GM18858 (cell line): ENCODE measurements around the gene HNRNPUL1.
"Not testable (repeated sequence)": the region's sequence is repeated elsewhere in the genome, so short reads cannot be mapped to it uniquely, and the experiment has no call there.

ENCODE experiments used
- ATAC-seq: cut with Tn5 transposase; IDR thresholded peaks from one replicate; pipeline ENCODE4 v1.9.1; 2021; ENCODE audit not compliant: unreplicated experiment

Gene HNRNPUL1

GRCh38 chr19:41273076-41273475 is 8.9 kb downstream of the HNRNPUL1 start:
- no peak for ATAC-seq

DNA sequence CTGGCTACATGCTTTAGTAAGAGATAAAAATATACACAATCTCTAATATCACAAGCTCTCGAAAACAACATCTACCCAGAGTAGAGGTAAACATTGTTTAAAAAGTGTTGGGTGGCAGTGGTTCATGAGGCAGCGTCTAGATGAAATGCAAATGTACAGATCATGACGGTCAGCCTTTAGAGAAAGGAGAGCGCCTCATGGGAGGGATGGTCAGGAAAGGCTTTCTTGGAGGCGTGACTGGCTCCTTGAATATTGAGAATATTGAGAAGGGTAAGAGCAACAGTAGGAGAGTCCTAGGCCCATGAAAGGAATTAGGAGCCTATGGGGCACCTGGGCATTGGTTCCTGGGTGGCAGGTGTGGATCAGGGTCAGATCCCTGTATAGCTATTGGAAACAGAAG is 10.6 kb downstream of the HNRNPUL1 start:
- no peak for ATAC-seq

GRCh38 chr19:41276231-41276630 is 12.1 kb downstream of the HNRNPUL1 start:
- ATAC-seq: no peak

DNA sequence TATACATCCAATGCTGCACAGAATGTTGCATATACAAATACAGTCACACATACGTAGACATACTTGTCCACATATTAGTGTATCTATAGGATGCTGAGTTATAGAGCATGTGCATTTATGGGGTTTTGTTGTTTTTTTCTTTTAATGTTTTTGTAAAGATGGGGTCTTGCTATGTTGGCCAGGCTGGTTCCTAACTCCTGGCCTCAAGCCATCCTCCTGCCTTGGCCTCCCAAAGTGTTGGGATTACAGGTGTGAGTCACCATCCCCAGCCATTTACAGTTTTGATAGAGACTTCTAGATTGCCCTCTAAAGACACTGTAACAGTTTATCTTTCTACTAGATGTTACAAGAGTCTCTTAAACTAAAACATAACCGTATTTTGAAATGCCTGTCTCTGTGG is 14.3 kb downstream of the HNRNPUL1 start:
- ATAC-seq: no peak

GRCh38 chr19:41288673-41289530 is 24.7 kb downstream of the HNRNPUL1 start:
- ATAC-seq: no peak

- ATAC-seq: not testable (repeated sequence)
These were observed 25.6 kb downstream of the HNRNPUL1 start for GRCh38 chr19:41289814-41290213.

- no peak for ATAC-seq
These were observed 30.2 kb downstream of the HNRNPUL1 start for GRCh38 chr19:41294393-41294792.

DNA sequence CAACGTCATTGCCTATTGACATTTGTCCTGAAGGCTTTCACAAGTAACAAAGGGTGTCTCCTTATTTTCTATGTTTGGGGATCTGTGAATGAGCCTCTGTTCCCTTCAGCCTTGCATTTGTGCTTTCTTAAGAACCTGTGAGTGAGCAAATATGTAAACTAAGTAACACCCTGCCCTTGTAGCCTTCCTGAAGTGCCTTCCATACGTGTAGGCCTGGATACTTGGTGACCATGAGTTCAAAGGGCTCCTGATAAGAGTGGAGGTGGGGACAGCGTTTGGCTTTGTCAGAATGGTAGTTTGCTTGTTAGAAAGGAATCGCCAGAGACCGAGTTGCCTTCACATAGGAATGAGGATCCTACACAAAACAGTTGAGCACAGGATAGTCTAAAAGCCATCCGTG is 31.3 kb downstream of the HNRNPUL1 start:
- ATAC-seq: no peak

DNA sequence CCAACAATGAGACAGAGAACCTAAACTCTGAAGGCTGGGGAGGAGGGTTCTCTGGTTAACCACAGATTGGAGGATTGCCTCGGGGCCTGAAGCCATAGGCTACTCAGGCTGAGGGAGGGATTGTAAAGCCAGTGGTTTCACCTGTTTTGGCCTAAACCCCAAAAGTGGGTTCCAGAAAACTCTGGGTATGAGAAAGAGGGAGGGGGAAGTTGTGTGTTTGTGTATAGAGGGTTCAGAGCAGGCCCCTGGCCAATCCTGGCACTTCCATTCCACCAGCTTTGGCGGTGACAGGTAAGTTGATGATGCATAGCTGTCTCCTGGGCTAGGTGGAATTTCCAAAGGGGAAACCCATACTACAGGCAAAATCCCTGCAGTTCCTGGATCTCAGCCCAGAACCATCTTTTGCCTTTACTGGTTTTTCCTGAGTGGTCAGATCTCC is 32.3 kb downstream of the HNRNPUL1 start:
- ATAC-seq: no peak

DNA sequence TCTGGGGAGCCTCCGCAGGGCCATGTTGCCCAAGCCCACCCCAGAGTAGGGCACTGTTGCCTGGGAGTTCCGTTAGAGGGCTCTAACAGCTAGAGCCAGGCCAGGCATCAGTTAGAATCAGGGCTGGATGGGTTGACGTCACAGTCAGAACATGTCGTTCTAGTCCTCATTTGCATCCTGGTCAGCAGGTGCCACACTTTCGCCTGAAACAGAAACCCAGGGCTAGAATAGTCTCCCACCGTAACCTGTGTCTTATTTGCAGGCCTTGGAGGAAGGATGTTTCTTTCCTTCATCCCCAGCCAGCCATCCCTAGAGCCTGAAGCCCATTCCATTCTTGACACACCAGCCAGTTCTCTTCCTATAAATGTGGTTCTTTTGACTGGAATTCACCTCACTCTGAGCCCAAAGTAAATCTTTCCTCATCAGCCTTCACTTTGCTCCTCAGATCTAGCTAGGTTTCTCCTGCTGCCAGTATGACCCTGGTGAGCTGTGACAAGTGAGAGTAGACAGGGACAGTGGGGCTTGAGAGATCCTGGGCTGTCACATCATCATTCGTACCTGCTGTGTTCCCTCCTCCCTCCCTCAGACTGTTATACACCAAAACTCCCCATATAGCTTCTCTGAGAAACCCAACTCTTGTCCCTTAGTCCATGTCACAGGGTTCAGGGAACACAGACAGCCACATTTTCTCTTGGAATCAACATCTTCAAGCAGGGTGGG is 33.6 kb downstream of the HNRNPUL1 start:
- ATAC-seq: peak; percentile 65

DNA sequence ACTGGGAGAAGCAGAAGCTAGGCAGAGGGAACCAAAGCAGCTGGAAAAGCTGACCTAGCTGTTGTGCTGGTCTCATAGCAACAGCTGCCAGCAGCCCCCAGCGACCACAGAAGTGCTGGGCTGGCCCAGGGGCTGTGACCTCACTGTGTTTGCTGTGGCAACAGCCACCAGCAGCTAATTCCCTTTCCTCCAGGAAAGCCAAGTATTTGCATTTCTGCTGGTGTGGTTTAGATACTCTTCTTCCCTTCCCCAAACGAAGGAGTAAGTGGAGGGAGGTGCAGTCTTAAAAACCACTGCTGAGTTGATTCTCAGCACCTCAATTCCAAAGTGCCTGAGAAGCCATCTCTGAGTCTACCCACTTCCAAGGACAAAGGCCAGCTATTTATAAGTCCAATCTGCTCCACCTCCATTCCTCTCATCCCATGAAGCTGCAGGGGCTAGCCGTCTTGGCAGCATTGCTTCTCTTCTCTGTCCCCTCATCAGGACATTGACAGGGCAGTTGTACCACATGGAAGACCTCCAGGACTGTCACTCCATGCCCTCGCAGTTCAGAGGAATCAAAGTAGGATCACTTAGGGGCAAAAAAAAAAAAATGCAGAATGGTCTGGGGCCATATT is 34.3 kb downstream of the HNRNPUL1 start:
- peak; percentile 9 for ATAC-seq

DNA sequence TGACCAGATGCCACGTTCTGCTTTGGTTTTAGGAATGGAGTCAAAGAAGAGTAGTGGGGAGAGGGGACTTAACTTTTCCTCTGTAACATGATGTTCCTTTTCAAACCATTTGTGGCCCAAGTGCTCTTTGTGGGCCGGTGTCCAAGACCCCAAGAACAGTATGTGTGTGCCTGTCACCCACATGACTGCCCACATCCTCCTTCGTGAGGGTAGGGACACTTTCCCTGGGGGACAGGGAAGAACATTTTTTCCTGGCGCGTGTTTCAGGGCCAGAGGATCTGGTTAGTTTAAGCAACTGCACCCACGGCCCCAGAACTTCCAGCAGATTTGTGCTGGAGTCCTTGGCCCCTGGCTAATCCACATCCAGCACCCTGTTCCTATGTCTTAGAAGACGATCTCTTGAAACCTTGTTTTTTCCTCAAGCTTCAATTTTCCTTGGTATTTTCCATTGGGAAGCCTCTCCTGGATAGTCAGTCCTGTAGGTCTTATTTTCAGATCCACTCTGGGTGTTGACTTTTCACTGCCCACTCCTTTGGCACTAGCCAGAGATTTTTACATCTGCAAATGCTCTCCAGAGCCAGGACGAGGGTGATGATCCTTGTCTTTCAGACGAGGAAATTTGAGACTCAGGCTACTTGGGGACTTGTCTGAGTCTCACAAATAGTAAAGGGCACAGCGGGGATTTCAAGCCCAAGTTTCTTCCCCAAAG is 35.0 kb downstream of the HNRNPUL1 start:
- no peak for ATAC-seq

DNA sequence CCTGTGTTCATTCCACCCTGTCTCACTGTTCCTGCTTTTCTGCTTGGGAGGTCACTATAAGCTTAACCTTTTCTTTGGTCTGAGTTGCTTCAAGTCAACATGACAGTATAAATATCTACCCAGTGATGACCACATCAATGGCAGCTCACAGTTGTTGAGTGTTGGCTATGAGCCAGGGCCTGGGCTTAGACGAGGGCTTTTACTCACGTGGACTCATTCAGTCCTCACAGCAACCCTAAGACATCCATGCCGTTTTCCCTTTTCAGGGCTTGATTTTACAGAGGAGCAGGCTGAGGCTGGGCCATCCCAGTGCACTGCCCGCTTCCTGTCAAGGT is 35.5 kb downstream of the HNRNPUL1 start:
- no peak for ATAC-seq

- ATAC-seq: no peak
These were observed 36.4 kb downstream of the HNRNPUL1 start for GRCh38 chr19:41300555-41300954.

DNA sequence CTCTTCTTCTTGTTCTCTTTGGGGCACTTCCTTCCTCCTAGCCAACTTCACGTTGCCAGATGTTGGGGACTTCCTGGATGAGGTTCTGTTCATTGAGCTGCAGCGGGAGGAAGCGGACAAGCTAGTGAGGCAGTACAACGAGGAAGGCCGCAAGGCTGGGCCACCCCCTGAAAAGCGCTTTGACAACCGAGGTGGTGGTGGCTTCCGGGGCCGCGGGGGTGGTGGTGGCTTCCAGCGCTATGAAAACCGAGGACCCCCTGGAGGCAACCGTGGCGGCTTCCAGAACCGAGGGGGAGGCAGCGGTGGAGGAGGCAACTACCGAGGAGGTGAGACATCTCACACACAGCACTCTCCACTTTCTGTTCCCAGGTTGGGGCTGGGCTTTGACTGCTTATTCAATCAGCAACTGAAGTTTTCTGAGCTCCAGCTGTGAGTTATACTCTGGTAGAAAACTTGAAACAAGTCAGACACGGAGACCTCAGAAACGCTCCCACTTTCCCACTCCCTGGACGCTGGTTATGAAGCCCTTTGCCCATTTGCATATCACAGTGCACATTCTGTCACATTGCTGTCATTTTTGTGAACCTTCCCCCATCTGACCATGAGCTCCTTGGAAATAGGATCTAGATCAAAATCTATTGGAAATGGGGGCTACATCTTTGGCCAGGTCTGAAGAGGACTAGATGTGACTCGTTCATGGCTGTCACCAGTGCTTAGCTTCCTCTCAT is 38.6 kb downstream of the HNRNPUL1 start:
- ATAC-seq: no peak

- ATAC-seq: no peak
These were observed 39.8 kb downstream of the HNRNPUL1 start for GRCh38 chr19:41303954-41304353.

- no peak for ATAC-seq
These were observed 40.7 kb downstream of the HNRNPUL1 start for GRCh38 chr19:41304706-41305483.

- ATAC-seq: no peak
These were observed 42.0 kb downstream of the HNRNPUL1 start for GRCh38 chr19:41305927-41306793.
